ENCODE results near the gene B4GALNT4.
"Not testable (repeated sequence)": the region's sequence is repeated elsewhere in the genome, so short reads cannot be mapped to it uniquely, and the experiment has no call there.

Gene B4GALNT4

DNA sequence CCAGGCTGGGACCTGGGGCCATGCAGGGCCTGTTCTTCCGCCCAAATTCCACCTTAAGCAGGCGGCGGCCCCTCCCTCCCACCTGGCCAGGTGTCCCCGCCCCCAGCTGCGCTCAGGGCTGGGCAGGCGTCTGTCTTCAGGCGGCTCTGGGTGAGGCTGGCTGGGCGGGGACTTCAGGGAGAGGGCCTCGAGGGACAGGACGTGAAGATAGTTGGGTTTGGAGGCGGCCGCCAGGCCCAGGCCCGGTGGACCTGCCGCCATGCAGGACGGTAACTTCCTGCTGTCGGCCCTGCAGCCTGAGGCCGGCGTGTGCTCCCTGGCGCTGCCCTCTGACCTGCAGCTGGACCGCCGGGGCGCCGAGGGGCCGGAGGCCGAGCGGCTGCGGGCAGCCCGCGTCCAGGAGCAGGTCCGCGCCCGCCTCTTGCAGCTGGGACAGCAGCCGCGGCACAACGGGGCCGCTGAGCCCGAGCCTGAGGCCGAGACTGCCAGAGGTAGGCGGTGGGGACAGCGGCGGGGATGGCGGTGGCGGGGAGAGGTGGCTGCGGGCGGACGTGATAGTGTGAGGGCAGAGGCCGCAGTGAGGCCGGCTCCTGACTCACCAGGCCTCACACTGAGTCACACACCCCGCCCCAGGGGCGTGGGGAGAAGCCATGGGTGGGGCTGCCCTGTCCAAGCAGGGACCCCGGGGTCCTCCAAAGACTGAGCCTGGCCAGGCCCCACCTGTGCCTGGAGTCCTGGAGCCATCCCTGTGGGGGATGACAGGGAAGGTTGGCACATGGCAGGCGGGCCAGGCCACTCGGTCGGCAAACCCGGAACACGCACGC, 24.9 kb downstream of the B4GALNT4 start, which contains the start of gene PKP3:
PKP3 (plus strand) TSS at position 176 of the 824 bp plus-strand sequence; CDS start at position 260, 84 bp downstream.
- no peak for DNase-seq

DNA sequence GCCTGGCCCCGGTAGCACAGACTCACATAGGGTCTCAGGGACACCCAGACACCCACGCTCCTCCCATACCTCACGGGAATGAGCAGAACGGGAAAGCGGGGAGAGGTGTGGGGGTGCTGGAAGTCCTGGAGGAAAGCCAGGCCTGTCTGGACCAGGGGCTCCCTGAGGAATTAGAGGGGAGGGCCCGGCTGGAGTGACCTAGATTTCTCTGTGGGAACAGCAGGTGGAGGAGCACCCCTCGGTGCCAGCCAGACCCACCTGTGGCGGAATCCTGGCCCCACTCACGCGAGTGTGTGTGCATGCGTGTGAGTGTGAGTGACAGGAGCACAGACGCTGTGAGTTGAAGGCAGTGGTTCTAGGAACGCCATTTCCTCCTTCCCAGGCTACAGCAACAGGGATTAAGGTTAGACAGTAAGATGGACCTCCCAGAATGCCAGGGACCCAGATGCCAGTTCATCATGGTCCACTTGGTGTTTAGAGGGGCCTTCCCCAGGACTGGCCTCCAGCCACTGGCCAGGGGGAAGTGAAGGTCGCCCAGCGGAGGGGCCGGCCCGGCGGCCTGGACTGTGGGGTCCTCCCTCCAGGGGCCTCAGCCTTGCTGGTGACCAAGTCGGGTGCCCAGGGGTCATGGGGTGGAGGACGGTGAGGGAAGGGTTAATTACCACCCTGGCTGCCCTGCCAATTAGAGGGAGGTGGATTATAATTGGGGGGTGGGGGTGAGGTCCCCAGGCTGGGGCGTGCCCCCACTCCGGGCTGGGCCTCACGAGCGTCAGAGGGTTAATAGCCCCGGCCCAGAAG, 25.8 kb downstream of the B4GALNT4 start:
- no peak for DNase-seq

GRCh38 chr11:395866-396265, 26.6 kb downstream of the B4GALNT4 start:
- DNase-seq, result no peak

GRCh38 chr11:396511-396947, 27.2 kb downstream of the B4GALNT4 start:
- no peak for DNase-seq

- DNase-seq, result no peak
These were observed 27.7 kb downstream of the B4GALNT4 start for GRCh38 chr11:396948-397548.

- no peak for DNase-seq
These were observed 29.5 kb downstream of the B4GALNT4 start for GRCh38 chr11:398826-399225.

GRCh38 chr11:399731-400211, 30.5 kb downstream of the B4GALNT4 start:
- DNase-seq, result no peak

GRCh38 chr11:400241-400689, 31.0 kb downstream of the B4GALNT4 start:
- DNase-seq, result no peak

GRCh38 chr11:401196-401595, 31.9 kb downstream of the B4GALNT4 start:
- not testable (repeated sequence) for DNase-seq

DNA sequence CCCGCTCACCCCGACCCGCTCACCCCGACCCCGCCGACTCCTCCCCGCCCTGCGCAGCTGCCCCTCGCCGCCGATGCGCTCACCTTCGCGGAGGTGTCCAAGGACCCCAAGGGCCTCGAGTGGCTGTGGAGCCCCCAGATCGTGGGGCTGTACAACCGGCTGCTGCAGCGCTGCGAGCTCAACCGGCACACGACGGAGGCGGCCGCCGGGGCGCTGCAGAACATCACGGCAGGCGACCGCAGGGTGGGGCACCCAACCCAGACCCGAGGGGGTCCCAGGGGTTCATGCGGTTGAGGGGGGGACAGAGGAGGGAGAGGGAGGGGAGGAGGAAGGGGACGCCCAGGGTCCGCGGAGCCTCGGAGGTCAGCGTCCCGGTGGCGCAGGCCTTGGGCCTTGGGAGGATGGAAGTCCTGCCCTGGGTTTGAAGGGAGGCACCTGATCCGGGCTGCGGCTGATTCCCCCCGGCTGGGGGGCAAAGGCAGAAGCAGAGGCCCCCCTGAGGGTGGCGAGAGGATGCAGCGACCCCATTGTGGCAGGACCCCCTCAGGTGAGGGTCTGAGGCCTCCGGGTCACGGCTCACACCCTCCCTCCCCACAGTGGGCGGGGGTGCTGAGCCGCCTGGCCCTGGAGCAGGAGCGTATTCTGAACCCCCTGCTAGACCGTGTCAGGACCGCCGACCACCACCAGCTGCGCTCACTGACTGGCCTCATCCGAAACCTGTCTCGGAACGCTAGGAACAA, 33.9 kb downstream of the B4GALNT4 start:
- DNase-seq, result no peak

DNA sequence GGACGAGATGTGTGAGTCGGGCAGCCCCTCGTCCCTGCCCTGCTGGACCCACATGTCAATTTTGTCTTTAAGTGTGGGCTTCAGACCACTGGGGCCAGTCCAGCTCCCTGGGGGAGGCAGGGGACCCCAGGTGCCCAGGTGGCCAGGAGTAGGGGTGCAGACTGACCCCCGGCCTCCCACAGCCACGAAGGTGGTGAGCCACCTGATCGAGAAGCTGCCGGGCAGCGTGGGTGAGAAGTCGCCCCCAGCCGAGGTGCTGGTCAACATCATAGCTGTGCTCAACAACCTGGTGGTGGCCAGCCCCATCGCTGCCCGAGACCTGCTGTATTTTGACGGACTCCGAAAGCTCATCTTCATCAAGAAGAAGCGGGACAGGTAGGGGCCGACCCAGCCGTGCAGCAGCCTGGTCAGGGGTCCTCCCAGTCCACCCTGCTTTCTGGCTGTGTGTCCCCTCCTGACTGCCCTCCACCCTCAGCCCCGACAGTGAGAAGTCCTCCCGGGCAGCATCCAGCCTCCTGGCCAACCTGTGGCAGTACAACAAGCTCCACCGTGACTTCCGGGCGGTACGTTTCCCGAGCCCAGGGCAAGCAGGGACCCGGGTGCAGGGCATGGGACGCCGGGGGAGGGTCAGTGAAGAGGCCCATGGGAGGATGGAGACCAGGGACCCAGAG, 34.6 kb downstream of the B4GALNT4 start:
- DNase-seq, result no peak

GRCh38 chr11:404551-405264, 35.4 kb downstream of the B4GALNT4 start:
- DNase-seq, result no peak

- DNase-seq, result no peak
These were observed 36.1 kb downstream of the B4GALNT4 start for GRCh38 chr11:405323-405953.

GRCh38 chr11:405954-406795, 36.9 kb downstream of the B4GALNT4 start:
- DNase-seq, result no peak

DNA sequence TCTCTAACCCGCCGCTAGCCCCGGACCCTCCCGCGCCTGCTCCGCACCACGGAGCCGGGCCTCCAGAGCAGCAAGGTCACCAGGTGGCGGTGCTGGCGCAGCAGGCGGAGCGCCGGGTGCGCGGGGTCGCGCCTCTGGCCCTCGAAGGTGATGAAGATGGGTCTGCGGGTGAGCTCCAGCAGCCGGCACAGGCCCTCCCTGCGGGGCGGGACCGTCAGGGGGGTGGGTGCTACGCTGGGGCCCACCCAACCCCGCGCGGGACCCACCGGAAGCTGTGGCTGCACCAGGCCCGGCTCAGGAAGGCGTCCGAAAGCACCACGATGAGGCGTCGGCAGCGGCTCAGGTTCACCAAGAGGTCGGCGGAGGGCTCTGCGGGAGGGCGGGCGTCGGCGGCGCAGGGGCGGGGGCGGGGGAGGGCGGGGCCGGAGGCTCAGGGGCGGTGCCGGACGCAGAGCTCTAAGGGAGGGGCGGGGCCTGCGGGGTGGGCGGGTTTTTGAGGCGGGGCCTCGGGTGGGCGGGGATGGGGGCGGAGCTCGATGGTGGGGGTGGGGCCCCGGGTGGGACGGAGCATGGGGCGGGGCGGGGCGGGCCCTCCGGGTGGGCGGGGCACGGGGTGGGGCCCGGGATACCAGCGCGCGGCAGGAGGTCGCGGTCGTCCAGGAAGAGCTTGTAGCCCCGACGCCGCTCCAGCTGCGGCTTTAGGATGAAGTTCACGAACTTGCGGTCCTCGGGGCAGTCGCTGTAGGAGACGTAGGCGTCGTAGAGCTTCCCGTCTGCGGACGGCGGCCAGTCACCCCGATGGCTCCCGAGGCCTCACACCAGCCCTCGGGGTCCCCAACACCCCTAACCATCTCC, 37.7 kb downstream of the B4GALNT4 start:
- DNase-seq, result no peak

GRCh38 chr11:407651-408123, 38.4 kb downstream of the B4GALNT4 start:
- no peak for DNase-seq

- DNase-seq, result no peak
These were observed 39.1 kb downstream of the B4GALNT4 start for GRCh38 chr11:408154-409007.

Data from cortex of kidney (tissue), 1 donor.